ENCODE measurements around the gene AQP9.
"Not testable (repeated sequence)": the region's sequence is repeated elsewhere in the genome, so short reads cannot be mapped to it uniquely, and the experiment has no call there.

The AQP9 gene

GRCh38 chr15:58138106-58138505, at the start of gene AQP9:
Gene AQP9, plus strand, starts transcription at chr15:58138381. Its CDS starts 185 bp downstream, at chr15:58138566.
- DNase-seq (ENCODE audit: low read depth, low spot score), result no peak

- no peak for DNase-seq (ENCODE audit: low read depth, low spot score)
These were observed 42.8 kb upstream of the AQP9 start for GRCh38 chr15:58095415-58095814.

- DNase-seq (ENCODE audit: low read depth, low spot score), result no peak
These were observed 41.6 kb upstream of the AQP9 start for GRCh38 chr15:58096529-58097084.

- no peak for DNase-seq (ENCODE audit: low read depth, low spot score)
These were observed 34.7 kb upstream of the AQP9 start for GRCh38 chr15:58103482-58103881.

DNA sequence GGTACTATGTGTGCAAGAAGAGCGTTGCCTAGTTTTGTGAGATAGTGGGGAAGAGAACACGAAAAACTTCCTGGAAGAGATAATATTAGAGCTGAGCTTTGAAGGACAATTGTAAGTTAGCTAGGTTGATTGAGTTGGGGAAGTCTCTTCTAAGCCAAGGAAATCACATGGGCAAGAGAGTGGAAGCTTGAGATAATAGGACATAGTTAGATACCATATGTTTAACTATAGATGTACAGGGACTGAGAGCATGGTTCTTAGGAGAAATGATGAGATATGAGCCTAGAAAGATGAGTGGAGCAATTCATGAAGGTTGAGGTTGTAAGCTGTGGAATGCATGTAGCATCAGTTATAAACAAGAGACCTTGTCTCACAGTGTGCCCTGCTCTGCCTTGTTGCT, 30.1 kb upstream of the AQP9 start:
- DNase-seq (ENCODE audit: low read depth, low spot score), result no peak

DNA sequence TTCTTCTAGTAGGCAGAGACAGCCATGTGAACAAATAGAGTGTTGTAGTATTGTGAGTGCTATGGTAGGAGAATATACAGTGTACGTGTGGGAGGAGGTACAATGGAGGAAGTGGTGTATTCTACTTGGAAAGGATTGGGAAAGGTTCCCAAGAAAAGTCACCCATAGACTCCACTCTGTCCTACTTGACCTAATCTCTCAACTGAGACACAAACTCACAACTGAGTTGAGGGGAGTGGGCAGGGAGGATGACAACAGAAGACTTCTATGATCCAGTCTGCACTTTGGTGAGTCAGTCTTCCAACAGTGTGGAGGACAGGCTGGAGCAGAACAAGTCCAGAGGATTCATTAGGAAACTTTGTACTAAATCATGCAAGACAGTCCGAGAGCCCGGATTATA, 28.8 kb upstream of the AQP9 start:
- DNase-seq (ENCODE audit: low read depth, low spot score), result no peak

DNA sequence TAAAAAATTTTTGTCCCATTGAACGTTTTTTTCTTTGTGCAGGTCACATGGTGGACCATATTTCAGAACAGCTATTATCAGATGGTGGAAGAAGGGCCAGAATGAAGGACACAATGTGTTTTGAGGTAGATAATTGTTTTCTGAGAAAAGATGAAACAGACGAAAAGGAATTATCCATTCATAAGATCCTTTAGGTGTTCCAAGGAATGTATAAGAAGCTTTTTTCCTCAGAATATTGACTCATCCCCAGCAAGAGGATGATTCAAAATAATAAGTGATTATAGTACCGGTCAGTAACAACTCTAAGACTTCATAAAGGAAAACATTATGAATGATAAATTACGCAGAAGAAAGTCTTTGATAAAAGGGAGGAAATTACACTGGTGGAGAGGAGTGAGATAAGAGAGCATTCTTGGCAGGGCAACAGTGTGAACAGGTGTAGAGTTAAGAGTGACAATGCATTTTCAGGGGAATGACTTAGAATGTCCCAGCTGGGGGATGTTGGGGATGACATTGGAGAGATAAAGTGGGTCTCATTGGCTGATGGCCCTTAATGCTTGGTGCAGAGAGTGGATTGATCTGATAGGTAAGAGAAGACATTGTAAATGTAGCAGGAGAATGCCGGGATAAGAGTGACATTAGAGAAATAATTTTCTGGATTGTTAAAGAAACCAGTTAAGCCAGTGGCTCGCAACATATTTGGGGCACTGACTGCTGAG, 27.0 kb upstream of the AQP9 start:
- DNase-seq (ENCODE audit: low read depth, low spot score), result no peak

DNA sequence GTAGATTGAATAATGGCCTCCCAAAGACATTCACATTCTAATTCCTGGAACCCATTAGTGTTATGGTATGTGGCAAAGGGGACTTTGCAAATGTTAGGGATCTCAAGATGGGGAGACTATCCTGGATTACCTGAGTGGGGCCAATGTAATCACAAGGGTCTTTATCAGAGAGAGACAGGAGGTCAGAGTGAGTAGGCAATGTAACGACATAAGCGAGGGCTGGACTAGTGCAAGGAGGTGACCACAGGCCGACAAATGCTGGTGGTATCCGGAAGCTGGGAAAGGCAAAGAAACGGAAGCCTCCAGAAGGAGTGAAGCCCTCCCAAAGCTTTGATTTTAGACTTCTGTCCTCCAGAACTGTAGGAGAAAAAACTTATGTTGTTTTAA, 26.5 kb upstream of the AQP9 start:
- DNase-seq (ENCODE audit: low read depth, low spot score), result no peak

DNA sequence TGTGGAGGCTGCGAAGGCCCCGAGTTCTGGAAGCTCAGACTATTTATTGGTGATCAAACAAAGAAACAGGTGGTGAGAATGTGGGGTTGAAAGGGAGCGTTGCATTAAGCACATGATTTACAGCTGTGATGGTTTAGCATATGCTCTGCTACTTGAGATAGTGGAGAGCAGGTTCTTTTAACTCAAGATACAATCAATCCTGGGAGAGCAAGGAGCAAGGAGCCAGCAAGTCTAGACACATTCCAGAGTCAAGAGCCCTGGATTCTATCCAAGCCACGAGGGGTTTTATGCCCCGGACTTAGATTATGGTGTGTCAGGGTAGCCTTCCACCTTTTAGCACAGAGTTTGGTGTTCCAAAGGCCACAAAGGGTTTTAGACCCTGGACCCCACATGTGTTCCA, 24.8 kb upstream of the AQP9 start:
- not testable (repeated sequence) for DNase-seq (ENCODE audit: low read depth, low spot score)

DNA sequence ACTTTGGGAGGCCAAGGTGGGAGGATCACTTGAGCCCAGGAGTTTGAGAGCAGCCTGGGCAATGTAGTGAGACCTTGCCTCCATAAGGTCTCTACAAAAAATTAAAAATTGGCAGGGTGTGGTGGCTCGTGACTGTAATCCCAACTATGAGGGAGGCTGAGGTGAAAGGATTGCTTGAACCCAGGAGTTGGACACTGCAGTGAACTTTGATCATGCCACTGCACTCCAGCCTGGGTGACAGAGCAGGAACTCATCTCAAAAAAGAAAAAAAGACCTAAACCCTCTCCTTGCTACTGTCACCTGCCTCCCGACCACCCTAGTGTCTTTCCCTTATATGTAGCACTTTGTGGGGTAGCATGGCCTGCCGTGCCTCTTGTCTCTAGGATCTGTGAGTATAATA, 23.8 kb upstream of the AQP9 start:
- DNase-seq (ENCODE audit: low read depth, low spot score), result no peak

DNA sequence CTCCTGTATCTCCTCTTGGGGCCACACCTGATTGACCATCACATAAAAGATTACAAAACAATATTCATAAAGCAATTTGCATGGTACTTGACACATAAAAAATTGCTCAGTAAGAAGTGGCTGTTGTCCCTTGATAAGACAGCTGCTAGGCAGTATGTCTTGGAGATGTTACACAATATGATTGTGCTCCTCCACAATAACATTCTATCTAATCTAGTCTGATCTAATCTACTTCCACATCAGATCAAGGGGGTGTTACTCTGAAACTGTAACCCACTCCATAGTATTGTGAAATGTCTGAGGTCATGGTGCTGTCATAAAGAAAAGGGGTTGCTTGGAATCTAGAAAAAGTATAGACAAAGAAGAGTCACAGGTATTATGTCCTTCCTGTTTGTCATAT, 23.4 kb upstream of the AQP9 start:
- no peak for DNase-seq (ENCODE audit: low read depth, low spot score)

DNA sequence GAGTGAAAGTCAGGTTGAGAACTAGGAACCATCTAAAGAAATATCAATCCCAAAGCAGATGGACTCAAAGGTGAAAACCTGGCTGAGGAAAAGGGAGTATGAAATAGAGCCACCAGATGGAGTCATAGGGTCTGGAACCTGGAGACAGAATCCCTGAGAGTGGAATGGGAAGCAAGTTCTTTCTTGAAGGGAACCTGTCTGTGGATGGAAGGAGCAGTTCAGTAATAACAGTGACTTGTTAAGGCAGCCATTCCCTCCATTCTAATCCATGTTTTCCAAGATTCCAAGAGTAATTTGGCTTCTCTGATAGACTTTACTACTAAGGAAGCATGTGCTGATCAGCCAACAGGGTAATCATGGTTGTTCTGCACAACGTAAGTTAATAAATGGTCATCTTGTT, 22.5 kb upstream of the AQP9 start:
- DNase-seq (ENCODE audit: low read depth, low spot score), result no peak

- no peak for DNase-seq (ENCODE audit: low read depth, low spot score)
These were observed 20.6 kb upstream of the AQP9 start for GRCh38 chr15:58117619-58118018.

- no peak for DNase-seq (ENCODE audit: low read depth, low spot score)
These were observed 19.9 kb upstream of the AQP9 start for GRCh38 chr15:58118272-58118671.

DNA sequence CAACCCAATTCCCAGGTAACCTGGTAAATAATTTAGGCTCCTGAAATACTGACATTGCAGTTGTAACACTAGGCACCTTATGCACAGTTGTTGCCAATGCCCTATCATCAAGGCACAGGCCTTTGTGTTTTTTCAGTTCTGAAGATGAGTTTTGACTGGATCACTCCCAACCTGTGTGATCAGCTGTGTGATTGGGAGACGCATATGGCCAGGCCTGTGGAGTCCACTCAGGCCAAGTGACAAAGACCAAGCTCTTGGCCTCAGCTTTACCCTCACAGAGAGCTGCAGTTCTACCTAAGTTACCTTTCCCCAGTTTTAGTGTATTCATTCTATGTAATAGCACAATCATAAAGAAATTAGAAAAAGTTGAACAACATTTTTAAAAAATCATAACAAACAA, 19.2 kb upstream of the AQP9 start:
- DNase-seq (ENCODE audit: low read depth, low spot score), result no peak

DNA sequence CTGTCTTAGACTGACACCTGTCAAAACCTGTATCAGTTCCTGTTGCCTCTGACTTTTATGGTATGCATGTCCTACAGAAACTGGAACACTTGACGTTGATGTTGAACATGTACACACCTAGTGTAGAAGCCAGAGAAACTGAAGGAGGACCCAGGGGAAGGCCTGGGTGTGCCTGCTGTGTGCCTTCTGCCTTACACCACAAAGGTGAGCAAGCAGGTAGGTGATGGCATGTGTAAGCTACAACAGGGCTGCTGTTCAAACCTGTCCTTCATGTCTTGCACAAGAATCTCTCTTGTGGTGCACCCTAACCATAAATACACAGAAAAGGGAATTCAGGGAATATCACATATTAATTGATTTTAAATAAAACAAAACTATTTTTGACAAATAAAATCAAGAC, 13.6 kb upstream of the AQP9 start:
- no peak for DNase-seq (ENCODE audit: low read depth, low spot score)

DNA sequence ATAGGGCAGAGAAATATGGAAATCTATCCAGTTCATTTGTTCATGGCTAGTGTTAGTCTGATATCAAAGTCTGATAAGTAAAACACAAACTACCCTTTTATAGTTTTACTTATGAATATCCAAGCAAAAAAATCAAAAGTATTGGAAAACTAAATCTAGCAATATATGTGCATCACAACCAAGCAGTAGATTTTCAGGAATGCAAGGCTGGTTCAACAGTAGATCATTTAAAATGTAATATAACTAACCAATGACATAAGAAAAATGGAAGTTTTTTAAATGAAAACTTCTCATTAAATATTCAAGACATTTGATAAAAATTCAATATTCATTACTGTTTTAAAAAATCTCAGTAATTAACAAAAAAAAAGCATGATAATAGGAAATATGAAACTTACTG, 12.8 kb upstream of the AQP9 start:
- DNase-seq (ENCODE audit: low read depth, low spot score), result no peak

- DNase-seq (ENCODE audit: low read depth, low spot score), result no peak
These were observed 3.3 kb upstream of the AQP9 start for GRCh38 chr15:58134886-58135285.

GRCh38 chr15:58135511-58136174, 2.5 kb upstream of the AQP9 start:
- no peak for DNase-seq (ENCODE audit: low read depth, low spot score)

DNA sequence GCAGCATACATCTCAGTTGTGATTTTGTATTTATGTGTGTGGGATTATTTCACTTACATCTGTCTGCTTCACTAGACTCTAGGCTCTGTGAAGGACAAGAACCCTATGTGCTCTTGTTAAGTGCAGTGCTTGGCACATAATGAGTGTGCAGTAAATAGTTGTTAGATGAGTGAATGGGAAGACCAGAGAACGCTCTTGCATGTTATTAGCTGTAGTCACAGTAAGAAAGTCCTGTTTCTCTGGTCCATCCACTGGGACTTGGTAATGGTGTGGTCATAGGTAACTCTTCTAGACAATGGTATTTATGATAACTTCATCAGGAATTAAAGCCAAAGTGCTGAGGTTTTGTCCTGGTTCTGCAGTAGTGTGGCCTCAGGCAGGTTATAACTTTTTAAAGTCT, 1.4 kb upstream of the AQP9 start:
- DNase-seq (ENCODE audit: low read depth, low spot score), result no peak

DNA sequence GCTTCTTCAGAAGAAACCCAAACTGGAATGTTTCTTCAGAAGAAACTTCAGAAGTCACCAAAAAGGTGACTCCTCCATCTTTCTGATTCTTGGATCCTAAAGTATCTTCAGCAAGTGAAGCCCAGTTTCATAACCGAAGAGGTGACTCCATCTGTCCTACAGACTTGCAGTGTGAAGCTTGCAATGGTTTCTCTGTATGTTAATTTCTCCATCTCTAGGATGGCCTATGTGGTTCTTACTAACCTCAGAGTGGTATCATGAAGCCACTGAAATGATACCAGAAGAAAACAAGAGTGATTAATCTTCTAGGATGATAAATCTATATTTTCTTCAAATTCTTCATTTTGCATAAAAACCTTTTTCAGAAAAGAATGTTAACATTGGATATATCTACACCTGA, 495 bp upstream of the AQP9 start:
- no peak for DNase-seq (ENCODE audit: low read depth, low spot score)

- no peak for DNase-seq (ENCODE audit: low read depth, low spot score)
These were observed 1.3 kb downstream of the AQP9 start for GRCh38 chr15:58139276-58139988.

Data from iPS DF 19.7 (cell line).